22Rv1 (cell line): ENCODE data around the gene ABCD2.

ENCODE experiments used
- ZFX ChIP-seq: fragments of 450-650 bp; IDR thresholded peaks from 2 replicates; pipeline ENCODE4 v1.6.1; 2017; ENCODE audit warnings: antibody characterized with exemption, borderline replicate concordance
- TF ChIP-seq, protein P1 (sequence below): fragments of 450-650 bp; IDR thresholded peaks from 2 replicates; pipeline ENCODE4 v1.5.1; 2017; ENCODE audit warnings: mild to moderate bottlenecking

DNA sequence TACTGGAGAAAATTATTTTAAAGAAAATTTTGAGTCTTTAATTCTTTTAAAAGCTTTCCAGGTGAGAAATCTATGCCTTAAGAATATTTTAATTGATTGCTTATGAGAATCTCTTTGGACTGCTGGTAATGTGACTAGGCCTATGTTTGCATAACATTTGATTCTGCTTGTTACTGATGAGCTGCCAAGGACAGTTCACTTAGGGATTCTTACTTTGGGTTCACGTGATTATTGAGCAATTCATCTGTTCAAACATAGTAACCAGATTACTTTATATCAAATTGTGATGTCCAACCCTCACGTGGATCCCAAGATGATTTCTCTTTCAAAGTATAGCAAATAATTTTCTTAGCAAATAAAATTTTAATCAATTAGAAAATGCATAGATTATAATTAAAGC is 27.4 kb upstream of the ABCD2 start:
- TF ChIP-seq, protein P1, sequence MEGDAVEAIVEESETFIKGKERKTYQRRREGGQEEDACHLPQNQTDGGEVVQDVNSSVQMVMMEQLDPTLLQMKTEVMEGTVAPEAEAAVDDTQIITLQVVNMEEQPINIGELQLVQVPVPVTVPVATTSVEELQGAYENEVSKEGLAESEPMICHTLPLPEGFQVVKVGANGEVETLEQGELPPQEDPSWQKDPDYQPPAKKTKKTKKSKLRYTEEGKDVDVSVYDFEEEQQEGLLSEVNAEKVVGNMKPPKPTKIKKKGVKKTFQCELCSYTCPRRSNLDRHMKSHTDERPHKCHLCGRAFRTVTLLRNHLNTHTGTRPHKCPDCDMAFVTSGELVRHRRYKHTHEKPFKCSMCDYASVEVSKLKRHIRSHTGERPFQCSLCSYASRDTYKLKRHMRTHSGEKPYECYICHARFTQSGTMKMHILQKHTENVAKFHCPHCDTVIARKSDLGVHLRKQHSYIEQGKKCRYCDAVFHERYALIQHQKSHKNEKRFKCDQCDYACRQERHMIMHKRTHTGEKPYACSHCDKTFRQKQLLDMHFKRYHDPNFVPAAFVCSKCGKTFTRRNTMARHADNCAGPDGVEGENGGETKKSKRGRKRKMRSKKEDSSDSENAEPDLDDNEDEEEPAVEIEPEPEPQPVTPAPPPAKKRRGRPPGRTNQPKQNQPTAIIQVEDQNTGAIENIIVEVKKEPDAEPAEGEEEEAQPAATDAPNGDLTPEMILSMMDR: no peak
- no peak for TF ChIP-seq ZFX
